Measurements from ENCODE around the gene KRT79.

DNA sequence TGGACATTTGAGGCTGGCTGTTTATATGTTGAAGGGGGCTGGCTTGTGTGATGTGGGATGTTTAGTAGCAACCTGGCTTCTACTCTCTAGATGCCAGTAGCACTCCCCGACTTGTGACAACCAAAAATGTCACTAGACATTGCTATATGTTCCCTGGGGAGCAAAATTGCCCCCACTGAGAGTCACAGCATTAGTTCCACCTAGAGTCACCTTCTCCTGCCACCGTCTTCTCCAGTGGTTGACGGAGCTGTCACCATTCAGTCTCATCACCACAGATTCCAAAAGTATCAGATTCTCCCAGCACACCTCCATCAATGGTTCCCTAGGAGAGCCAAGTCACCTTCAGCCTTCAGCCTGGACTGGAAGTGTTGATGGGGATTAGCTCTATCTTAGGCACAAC, 49.2 kb downstream of the KRT79 start:
- TF ChIP-seq YY1 (IDR thresholded peaks at IDR 0.05; ENCODE audit: insufficient read depth, insufficient read length): no peak
- no peak for TF ChIP-seq SUZ12 (IDR thresholded peaks at IDR 0.05; ENCODE audit: extremely low read depth, insufficient read depth, insufficient read length)
- TF ChIP-seq ZNF274 (IDR thresholded peaks at IDR 0.05; ENCODE audit: low read depth, low read length): no peak
